ENCODE data around the gene AMPD1.

- TF ChIP-seq, protein P1, sequence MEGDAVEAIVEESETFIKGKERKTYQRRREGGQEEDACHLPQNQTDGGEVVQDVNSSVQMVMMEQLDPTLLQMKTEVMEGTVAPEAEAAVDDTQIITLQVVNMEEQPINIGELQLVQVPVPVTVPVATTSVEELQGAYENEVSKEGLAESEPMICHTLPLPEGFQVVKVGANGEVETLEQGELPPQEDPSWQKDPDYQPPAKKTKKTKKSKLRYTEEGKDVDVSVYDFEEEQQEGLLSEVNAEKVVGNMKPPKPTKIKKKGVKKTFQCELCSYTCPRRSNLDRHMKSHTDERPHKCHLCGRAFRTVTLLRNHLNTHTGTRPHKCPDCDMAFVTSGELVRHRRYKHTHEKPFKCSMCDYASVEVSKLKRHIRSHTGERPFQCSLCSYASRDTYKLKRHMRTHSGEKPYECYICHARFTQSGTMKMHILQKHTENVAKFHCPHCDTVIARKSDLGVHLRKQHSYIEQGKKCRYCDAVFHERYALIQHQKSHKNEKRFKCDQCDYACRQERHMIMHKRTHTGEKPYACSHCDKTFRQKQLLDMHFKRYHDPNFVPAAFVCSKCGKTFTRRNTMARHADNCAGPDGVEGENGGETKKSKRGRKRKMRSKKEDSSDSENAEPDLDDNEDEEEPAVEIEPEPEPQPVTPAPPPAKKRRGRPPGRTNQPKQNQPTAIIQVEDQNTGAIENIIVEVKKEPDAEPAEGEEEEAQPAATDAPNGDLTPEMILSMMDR (conservative IDR thresholded peaks at IDR 0.05; ENCODE audit: low read depth, low read length): no peak
- no peak for TF ChIP-seq EZH2 (IDR thresholded peaks at IDR 0.05; ENCODE audit: borderline replicate concordance, low read depth, low read length, poor library complexity, severe bottlenecking)
These were observed 46.8 kb downstream of the AMPD1 start for GRCh38 chr1:114648503-114648902.
